HG03175 (cell line): ENCODE results near the gene TEX38.
"Not testable (repeated sequence)": the region's sequence is repeated elsewhere in the genome, so short reads cannot be mapped to it uniquely, and the experiment has no call there.

Experiments
- ATAC-seq: cut with Tn5 transposase; IDR thresholded peaks from one replicate; pipeline ENCODE4 v1.9.1; 2021; ENCODE audit warnings: mild to moderate bottlenecking, moderate library complexity; ENCODE audit not compliant: unreplicated experiment

TEX38 gene

DNA sequence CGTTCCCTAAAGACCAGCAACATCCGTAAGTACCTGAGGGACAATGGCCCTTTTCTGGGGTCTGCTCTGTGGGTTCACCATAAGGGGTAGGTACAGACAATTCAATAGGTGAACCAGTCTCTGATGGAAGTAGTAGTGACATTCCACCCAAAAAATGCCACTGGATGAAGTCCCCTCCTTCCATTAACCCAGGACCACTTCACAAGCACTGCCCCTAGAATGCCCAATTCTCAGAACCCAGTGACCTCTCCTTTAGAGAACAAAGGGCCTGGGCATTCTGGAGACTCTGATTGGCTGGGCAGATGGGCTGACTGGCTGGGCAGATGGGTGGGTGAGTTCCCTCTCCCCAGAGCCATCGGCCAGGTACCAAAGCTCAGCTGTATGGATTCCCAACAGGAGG, at the start of gene TEX38:
Gene TEX38, plus strand, starts transcription at position 301 of the 400 bp plus-strand sequence. Its CDS starts 81 bp downstream, at position 382.
- no peak for ATAC-seq

DNA sequence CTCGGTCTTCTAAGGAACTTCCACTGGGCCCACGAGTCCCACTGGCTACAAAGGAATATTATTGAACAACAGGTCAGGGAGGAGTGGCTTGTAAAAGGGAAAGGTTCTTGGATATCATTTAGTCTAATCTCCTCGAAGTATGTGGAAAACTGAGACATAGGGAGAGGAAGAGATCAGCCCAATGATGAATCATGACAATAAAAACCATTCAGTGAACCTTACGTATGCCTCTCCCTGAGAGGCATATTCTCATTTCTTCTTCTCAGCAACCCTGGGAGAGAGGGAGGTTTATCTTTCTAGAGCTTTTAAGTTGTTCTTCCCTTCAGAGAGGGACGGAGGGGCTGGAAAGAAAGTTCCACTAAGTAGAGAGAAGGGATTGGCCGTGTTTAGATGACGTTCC, 49.7 kb upstream of the TEX38 start:
- no peak for ATAC-seq

- no peak for ATAC-seq
These were observed 49.3 kb upstream of the TEX38 start for GRCh38 chr1:46622344-46622743.

- no peak for ATAC-seq
These were observed 47.7 kb upstream of the TEX38 start for GRCh38 chr1:46623743-46624644.

DNA sequence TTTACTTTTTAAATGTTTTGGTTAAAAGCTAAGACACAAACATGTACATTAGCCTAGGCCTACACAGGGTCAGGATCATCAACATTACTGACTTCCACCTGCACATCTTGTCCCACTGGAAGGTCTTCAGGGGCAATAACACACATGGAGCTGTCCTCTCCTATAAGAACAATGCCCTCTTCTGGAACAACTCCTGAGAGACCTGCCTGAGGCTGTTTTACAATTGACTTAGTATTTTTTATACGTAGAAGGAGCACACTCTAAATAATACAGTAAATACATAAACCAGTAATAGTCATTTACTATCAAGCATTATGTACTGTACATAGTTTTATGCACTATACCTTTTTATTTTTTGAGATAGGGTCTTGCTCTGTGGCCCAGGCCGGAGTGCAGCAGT, 40.9 kb upstream of the TEX38 start:
- no peak for ATAC-seq

DNA sequence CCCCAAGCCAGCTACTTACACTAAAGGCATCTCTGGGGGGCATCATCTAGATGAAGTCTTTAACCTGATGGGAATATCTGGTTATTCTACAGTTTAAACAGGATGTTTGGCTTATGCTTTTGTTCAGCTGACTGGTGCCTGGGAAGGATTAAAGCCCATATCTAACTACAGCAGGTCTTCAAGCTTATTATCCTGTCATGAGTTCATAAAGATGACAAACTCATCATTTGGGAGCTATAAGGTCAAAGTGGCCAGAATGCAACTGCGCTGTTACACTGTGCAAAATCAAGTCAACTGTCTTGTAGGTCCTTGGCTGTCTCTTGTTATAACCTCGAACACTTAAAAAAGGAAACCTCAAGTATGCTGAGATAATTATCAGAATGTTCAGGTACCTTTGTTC, 36.4 kb upstream of the TEX38 start:
- ATAC-seq: no peak

- no peak for ATAC-seq
These were observed 34.1 kb upstream of the TEX38 start for GRCh38 chr1:46637444-46638083.

GRCh38 chr1:46638921-46639320, 32.7 kb upstream of the TEX38 start:
- ATAC-seq: no peak

DNA sequence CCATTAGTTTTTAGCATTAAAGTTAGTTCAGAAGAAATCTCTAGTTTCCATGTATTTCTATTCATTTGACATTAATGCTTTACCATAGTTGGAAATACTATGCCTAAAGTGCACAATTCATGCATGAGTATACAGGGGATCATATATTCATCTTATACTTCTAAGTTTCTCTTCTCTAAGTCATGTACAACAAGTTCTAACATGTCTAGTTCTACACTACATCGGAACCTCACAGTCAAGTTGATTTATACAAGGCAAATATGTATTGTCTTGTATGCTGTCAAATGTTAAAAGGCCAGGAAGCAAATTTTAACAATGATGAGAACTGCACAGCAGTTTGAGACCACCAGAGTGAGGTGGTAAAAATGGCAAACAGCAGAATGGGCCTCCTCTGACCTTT, 32.1 kb upstream of the TEX38 start:
- no peak for ATAC-seq

GRCh38 chr1:46642115-46642680, 29.5 kb upstream of the TEX38 start:
- ATAC-seq: no peak

DNA sequence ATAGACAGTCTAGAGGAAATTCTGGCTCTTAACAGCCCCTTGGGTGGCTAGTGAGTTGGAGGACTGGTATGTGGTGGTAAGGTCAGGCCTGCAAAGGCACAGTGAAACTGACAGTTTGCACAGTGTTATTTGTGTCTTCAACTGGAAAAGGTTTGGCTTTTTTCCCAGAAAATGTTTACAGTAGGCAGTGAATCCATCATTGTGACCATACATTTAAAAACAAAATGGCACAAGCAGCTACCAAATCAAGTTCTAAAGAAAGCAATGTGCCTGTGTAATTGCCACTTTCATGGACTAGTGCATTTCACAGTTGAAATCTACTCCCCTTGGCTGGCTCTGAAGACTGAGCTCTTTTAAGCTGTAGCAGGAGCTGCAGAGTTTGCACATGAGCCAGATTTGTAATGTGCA, 28.3 kb upstream of the TEX38 start:
- ATAC-seq: no peak

- no peak for ATAC-seq
These were observed 25.8 kb upstream of the TEX38 start for GRCh38 chr1:46645815-46646214.

DNA sequence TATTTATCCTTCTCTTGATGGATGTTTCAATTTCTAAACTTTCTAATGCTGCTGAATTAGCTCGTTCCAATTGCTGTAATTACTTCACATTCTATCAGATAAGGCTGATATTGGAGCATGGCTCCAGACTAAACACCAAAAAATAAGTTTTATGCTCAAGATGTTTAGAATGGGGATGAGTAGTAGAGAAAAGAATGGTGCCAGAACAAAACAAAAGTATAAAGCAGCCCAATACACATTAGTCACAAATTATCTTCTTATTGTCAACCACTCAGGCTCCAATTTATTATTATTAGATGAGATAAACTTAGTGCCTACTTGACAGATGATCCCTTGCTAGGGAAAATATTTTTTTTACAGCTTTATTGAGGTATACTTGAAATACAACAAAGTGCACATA, 25.3 kb upstream of the TEX38 start:
- ATAC-seq: no peak

GRCh38 chr1:46646844-46647243, 24.8 kb upstream of the TEX38 start:
- no peak for ATAC-seq

- ATAC-seq: no peak
These were observed 24.0 kb upstream of the TEX38 start for GRCh38 chr1:46647611-46648010.

DNA sequence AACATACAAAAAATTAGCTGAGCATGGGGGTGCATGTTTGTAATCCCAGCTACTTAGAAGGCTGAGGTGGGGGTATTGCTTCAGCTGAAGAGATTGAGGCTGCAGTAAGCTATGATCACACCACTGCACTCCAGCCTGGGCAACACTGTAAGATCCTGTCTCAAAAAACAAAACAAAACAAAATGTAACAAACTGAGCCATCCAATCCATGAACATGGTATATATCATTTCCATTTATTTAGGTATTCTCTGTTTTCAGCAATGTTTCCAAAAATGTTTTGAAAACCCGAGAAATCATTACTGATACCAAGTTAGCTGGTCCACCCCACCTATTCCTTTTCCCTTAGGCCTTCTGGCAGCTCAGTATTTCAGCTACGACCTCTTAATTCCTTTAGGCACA, 21.9 kb upstream of the TEX38 start:
- no peak for ATAC-seq

GRCh38 chr1:46650491-46650890, 21.2 kb upstream of the TEX38 start:
- ATAC-seq: no peak

- not testable (repeated sequence) for ATAC-seq
These were observed 20.5 kb upstream of the TEX38 start for GRCh38 chr1:46651152-46651551.

GRCh38 chr1:46652321-46653100, 19.1 kb upstream of the TEX38 start:
- no peak for ATAC-seq

- no peak for ATAC-seq
These were observed 18.2 kb upstream of the TEX38 start for GRCh38 chr1:46653405-46653958.

- no peak for ATAC-seq
These were observed 17.6 kb upstream of the TEX38 start for GRCh38 chr1:46654012-46654411.
